IMR-90 (cell line): ENCODE data around the gene XRCC4. TPM values are rescaled to one million over a fixed set of nuclear protein-coding genes. Genes with fewer than 3 reads are reported as not detected.

ENCODE experiments used
- ATAC-seq: fragments of 200-7000 bp; cut with Tn5 transposase; 2 replicates; pipeline ENCODE4 v1.9.1; 2020; ENCODE audit warnings: low read depth, mild to moderate bottlenecking, moderate library complexity
- BruUV-seq: library from RNA; stranded (reverse); fragments of 400-500 nt; replicated peaks from 2 replicates; lab custom pipeline; 2021; lab: Mats Ljungman, UMichigan
- CTCF ChIA-PET: fragments of 300-600 bp; formaldehyde crosslinking; extraction: SDS; loops from one replicate; lab custom pipeline; 2021; ENCODE audit warnings: antibody characterized with exemption; lab: Yijun Ruan, JAX
- POLR2A ChIA-PET: fragments of 300-600 bp; sonication (Branson Sonifier 250); formaldehyde crosslinking; loops from one replicate; lab custom pipeline; 2022; ENCODE audit warnings: antibody characterized with exemption; ENCODE audit not compliant: unreplicated experiment; lab: Charles Lee
- DNase-seq: peaks from one replicate; pipeline ENCODE4 v3.0.0; 2013
- H2AFZ ChIP-seq: replicated peaks from 2 replicates; pipeline ENCODE3; 2013; ENCODE audit warnings: low read length, mild to moderate bottlenecking; ENCODE audit not compliant: poor library complexity
- H2AK5ac ChIP-seq: 2 replicates; pipeline ENCODE4 v1.6.1; 2013; ENCODE audit warnings: low read depth, low read length, inconsistent platforms
- H2AK9ac ChIP-seq: replicated peaks from 2 replicates; pipeline ENCODE3; 2013; ENCODE audit warnings: mild to moderate bottlenecking, low read depth, low read length, moderate library complexity; ENCODE audit not compliant: poor library complexity
- H2BK120ac ChIP-seq: 2 replicates; pipeline ENCODE4 v1.6.1; 2013; ENCODE audit warnings: low read depth, low read length, inconsistent platforms
- H2BK15ac ChIP-seq: 3 replicates; pipeline ENCODE4 v1.6.1; 2013; ENCODE audit warnings: low read depth, low read length, inconsistent platforms
- H2BK20ac ChIP-seq: 2 replicates; pipeline ENCODE4 v1.6.1; 2013; ENCODE audit warnings: low read depth, mild to moderate bottlenecking, inconsistent platforms, low read length, moderate library complexity
- H2BK5ac ChIP-seq: 2 replicates; pipeline ENCODE4 v1.6.1; 2013; ENCODE audit warnings: mild to moderate bottlenecking, low read depth, low read length, inconsistent platforms; ENCODE audit not compliant: poor library complexity, severe bottlenecking
- H3K14ac ChIP-seq: replicated peaks from 2 replicates; pipeline ENCODE4 v1.6.1; 2013; ENCODE audit warnings: low read depth, low read length, inconsistent platforms
- H3K18ac ChIP-seq: 2 replicates; pipeline ENCODE4 v1.6.1; 2013; ENCODE audit warnings: low read depth, low read length, control low read depth
- H3K23ac ChIP-seq: 2 replicates; pipeline ENCODE4 v1.6.1; 2013; ENCODE audit warnings: low read depth, low read length, inconsistent platforms
- H3K27ac ChIP-seq: 2 replicates; pipeline ENCODE4 v1.5.1; 2013; ENCODE audit warnings: mild to moderate bottlenecking, control low read depth, low read length; ENCODE audit not compliant: insufficient read depth
- H3K27me3 ChIP-seq: 2 replicates; pipeline ENCODE4 v1.6.1; 2013; ENCODE audit warnings: low read length; ENCODE audit not compliant: control insufficient read depth, insufficient read depth
- H3K36me3 ChIP-seq: 2 replicates; pipeline ENCODE4 v1.6.1; 2013; ENCODE audit warnings: low read length, mixed read lengths; ENCODE audit not compliant: control insufficient read depth, insufficient read depth
- H3K4ac ChIP-seq: 2 replicates; pipeline ENCODE4 v1.6.1; 2013; ENCODE audit warnings: low read depth, low read length, inconsistent platforms
- H3K4me1 ChIP-seq: 2 replicates; pipeline ENCODE4 v1.6.1; 2013; ENCODE audit warnings: low read length, mixed read lengths; ENCODE audit not compliant: control insufficient read depth, insufficient read depth
- H3K4me2 ChIP-seq: 2 replicates; pipeline ENCODE4 v1.6.1; 2013; ENCODE audit warnings: low read depth, mild to moderate bottlenecking, control low read depth, low read length, moderate library complexity
- H3K4me3 ChIP-seq: 2 replicates; pipeline ENCODE4 v1.5.1; 2013; ENCODE audit warnings: low read depth, mild to moderate bottlenecking, control low read depth, low read length, moderate library complexity; ENCODE audit not compliant: insufficient read depth
- H3K56ac ChIP-seq: 2 replicates; pipeline ENCODE4 v1.6.1; 2013; ENCODE audit warnings: low read length, inconsistent platforms; ENCODE audit not compliant: insufficient read depth; ENCODE audit errors: extremely low read depth
- H3K79me1 ChIP-seq, 2 experiments: 2 replicates each; pipeline ENCODE4 v1.6.1; 2013; ENCODE audit warnings: low read length in 2 of 2, inconsistent platforms in 1 of 2, low read depth in 1 of 2
- H3K9ac ChIP-seq: 2 replicates; pipeline ENCODE4 v1.6.1; 2013; ENCODE audit warnings: low read depth, low read length, control low read depth
- H3K9me1 ChIP-seq: 2 replicates; pipeline ENCODE4 v1.6.1; 2013; ENCODE audit warnings: low read length, inconsistent platforms; ENCODE audit not compliant: insufficient read depth
- H3K9me3 ChIP-seq: 2 replicates; pipeline ENCODE4 v1.6.1; 2013; ENCODE audit warnings: low read length; ENCODE audit not compliant: control insufficient read depth, insufficient read depth
- H4K20me1 ChIP-seq: 2 replicates; pipeline ENCODE4 v1.6.1; 2013; ENCODE audit warnings: low read length, inconsistent platforms; ENCODE audit not compliant: insufficient read depth
- H4K5ac ChIP-seq: 2 replicates; pipeline ENCODE4 v1.6.1; 2013; ENCODE audit warnings: mild to moderate bottlenecking, low read depth, low read length, control low read depth
- H4K8ac ChIP-seq, 2 experiments: 2 replicates each; pipeline ENCODE4 v1.6.1; 2013; ENCODE audit warnings: low read depth in 2 of 2, low read length in 2 of 2, control low read depth in 1 of 2, inconsistent platforms in 1 of 2
- H4K91ac ChIP-seq: 2 replicates; pipeline ENCODE4 v1.6.1; 2013; ENCODE audit warnings: low read depth, low read length, inconsistent platforms; ENCODE audit not compliant: insufficient read depth
- BHLHE40 ChIP-seq: fragments of 150-350 bp; IDR thresholded peaks from 2 replicates; pipeline ENCODE4 v1.6.1; 2016; ENCODE audit warnings: mild to moderate bottlenecking, low read depth, low read length
- CEBPB ChIP-seq: IDR thresholded peaks from 2 replicates; pipeline ENCODE4 v1.6.1; 2012; ENCODE audit warnings: low read depth, low read length, improper control_type of control experiment
- CHD1 ChIP-seq: IDR thresholded peaks from 2 replicates; pipeline ENCODE4 v1.6.1; 2012; ENCODE audit warnings: low read depth, low read length, improper control_type of control experiment
- CTCF ChIP-seq: conservative IDR thresholded peaks from 2 replicates; pipeline ENCODE4 v1.5.1; 2012; ENCODE audit warnings: mild to moderate bottlenecking, low read depth, low read length, improper control_type of control experiment
- ELK1 ChIP-seq: fragments of 150-350 bp; IDR thresholded peaks from 2 replicates; pipeline ENCODE4 v1.6.1; 2016; ENCODE audit warnings: low read depth, mild to moderate bottlenecking, low read length, moderate library complexity, borderline replicate concordance
- FOS ChIP-seq: fragments of 150-350 bp; IDR thresholded peaks from 2 replicates; pipeline ENCODE4 v1.6.1; 2016; ENCODE audit warnings: low read depth, low read length
- MAZ ChIP-seq: IDR thresholded peaks from 2 replicates; pipeline ENCODE4 v1.6.1; 2012; ENCODE audit warnings: low read depth, mild to moderate bottlenecking, low read length, improper control_type of control experiment, moderate library complexity, borderline replicate concordance
- NFE2L2 ChIP-seq: fragments of 150-350 bp; IDR thresholded peaks from 2 replicates; pipeline ENCODE4 v1.6.1; 2016; ENCODE audit warnings: low read depth, mild to moderate bottlenecking, low read length
- RAD21 ChIP-seq: IDR thresholded peaks from 2 replicates; pipeline ENCODE4 v1.6.1; 2012; ENCODE audit warnings: low read length, improper control_type of control experiment
- RCOR1 ChIP-seq: IDR thresholded peaks from 2 replicates; pipeline ENCODE4 v1.6.1; 2012; ENCODE audit warnings: mild to moderate bottlenecking, low read length, improper control_type of control experiment; ENCODE audit not compliant: insufficient replicate concordance
- SMC3 ChIP-seq: fragments of 150-350 bp; IDR thresholded peaks from 2 replicates; pipeline ENCODE4 v1.6.1; 2016; ENCODE audit warnings: low read depth, mild to moderate bottlenecking, antibody characterized with exemption, low read length, moderate library complexity
- USF2 ChIP-seq: fragments of 150-350 bp; IDR thresholded peaks from 2 replicates; pipeline ENCODE4 v1.6.1; 2017; ENCODE audit warnings: mild to moderate bottlenecking, antibody characterized with exemption, low read length, low read depth
- dilution Hi-C: fragments of 300-500 bp; cut with HindIII; formaldehyde crosslinking; loops from one replicate; pipeline ENCODE4 v1.14.3; 2018; ENCODE audit warnings: low sequenced_read_pairs; ENCODE audit not compliant: unreplicated experiment
- in situ Hi-C: fragments of 300-500 bp; cut with MboI; formaldehyde crosslinking; loops from 3 replicates; pipeline ENCODE4 v1.14.3; 2019; ENCODE audit warnings: low sequenced_read_pairs, inconsistent platforms, mixed read lengths
- intact Hi-C: fragments of 100-400 bp; cut with micrococcal nuclease; formaldehyde crosslinking; loops from 2 replicates; pipeline ENCODE4 v1.10.0; 2022
- polyA plus RNA-seq, 3 experiments: library from polyadenylated mRNA; depleted of rRNA; stranded (reverse); fragments of >200 nt; gene quantifications; 2 replicates each; pipeline ENCODE4 v1.2.3, GENCODE V29; 2012; ENCODE audit warnings: low replicate concordance in 1 of 3
- total RNA-seq: library from RNA; depleted of rRNA; stranded (reverse); fragments of >200 nt; gene quantifications from 2 replicates; pipeline ENCODE4 v1.2.3, GENCODE V29; 2012

The XRCC4 gene
- total and polyA plus RNA-seq, 2 of the 4 experiments (the other 2 are of a cell fraction): 3.5 to 4.7 TPM

- H3K9ac ChIP-seq: no peak overlapping the region
- no peak overlapping the region for H3K14ac ChIP-seq
- H4K5ac ChIP-seq: no peak overlapping the region
- no peaks in the 10 kb centered on the region for H3K36me3 ChIP-seq
- dilution Hi-C loops: no loop called here
- H4K8ac ChIP-seq: no peak overlapping the region
- POLR2A ChIA-PET: no interaction called here
- peak; percentile 40 for DNase-seq
- no peak overlapping the region for H3K4me2 ChIP-seq
- no peak overlapping the region for H2BK20ac ChIP-seq
- H3K4me1 ChIP-seq: no peaks in the 10 kb centered on the region; the same call in 1 of the 2 replicates
- no peak overlapping the region for H2AK9ac ChIP-seq
- intact Hi-C loops: no loop called here
- no peak overlapping the region for H2BK15ac ChIP-seq
- H2BK5ac ChIP-seq: no peak overlapping the region
- no peak overlapping the region for H4K91ac ChIP-seq
- no peak overlapping the region for H2AK5ac ChIP-seq
- H3K23ac ChIP-seq: no peak overlapping the region
- H3K27me3 ChIP-seq: no peaks in the 10 kb centered on the region
- in situ Hi-C loops: no loop called here
- no peak overlapping the region for H2AFZ ChIP-seq
- H4K20me1 ChIP-seq: no peaks in the 10 kb centered on the region
- TF ChIP-seq BHLHE40 (no peak), SMC3 (no peak), ELK1 (no peak), MAZ (no peak), CEBPB (no peak), FOS (no peak), USF2 (no peak), RAD21 (no peak), CTCF (no peak), CHD1 (no peak), RCOR1 (no peak), NFE2L2 (no peak)
- H3K79me1 ChIP-seq: no peaks in the 10 kb centered on the region
- H2BK120ac ChIP-seq: no peak overlapping the region
- H3K56ac ChIP-seq: no peak overlapping the region
- no peak overlapping the region for H3K4me3 ChIP-seq
- H3K18ac ChIP-seq: no peak overlapping the region
- no peak overlapping the region for H3K4ac ChIP-seq
- H3K27ac ChIP-seq: no peak overlapping the region
- H3K9me3 ChIP-seq: no peaks in the 10 kb centered on the region
- CTCF ChIA-PET: interaction anchor here (0.9 kb wide), 1 partner anchor 9 kb away, joined by 4 read pairs; no protein-coding TSS in a partner anchor
- H3K9me1 ChIP-seq: no peaks in the 10 kb centered on the region
- BruUV-seq: no TSS peak
- no peak for ATAC-seq
These were observed 67.9 kb downstream of the XRCC4 start for GRCh38 chr5:83145241-83145640.
